Caco-2 (cell line): Measurements from ENCODE around the gene SPTBN1. TPM values are rescaled to one million over a fixed set of nuclear protein-coding genes. Genes with fewer than 3 reads are reported as not detected.

ENCODE experiments used
- BruUV-seq: library from RNA; stranded (reverse); fragments of 400-500 nt; replicated peaks from 2 replicates; lab custom pipeline; 2021; lab: Mats Ljungman, UMichigan
- CTCF ChIA-PET: fragments of 300-600 bp; sonication (Branson Sonifier 250); formaldehyde crosslinking; loops from one replicate; lab custom pipeline; 2022; ENCODE audit warnings: antibody characterized with exemption; lab: Charles Lee
- POLR2A ChIA-PET: fragments of 300-600 bp; sonication (Branson Sonifier 250); formaldehyde crosslinking; loops from one replicate; lab custom pipeline; 2022; ENCODE audit warnings: antibody characterized with exemption; lab: Charles Lee
- DNase-seq, 2 experiments: peaks; one replicate each; pipeline versions ENCODE4 v3.0.0 to v3.0.0-alpha.2; 2020 to 2022
- H3K27me3 ChIP-seq: replicated peaks from 2 replicates; pipeline ENCODE4 v1.6.0; 2011; ENCODE audit warnings: low read length; ENCODE audit not compliant: control insufficient read depth, insufficient read depth
- H3K36me3 ChIP-seq: 2 replicates; pipeline ENCODE4 v1.5.1; 2011; ENCODE audit warnings: low read length; ENCODE audit not compliant: control insufficient read depth, insufficient read depth
- H3K4me1 ChIP-seq: fragments of 250-450 bp; sonication (Bioruptor Pico); 2 replicates; pipeline ENCODE4 v1.5.1; 2020; ENCODE audit warnings: mild to moderate bottlenecking
- H3K4me3 ChIP-seq: 2 replicates; pipeline ENCODE4 v1.5.1; 2011; ENCODE audit warnings: low read depth, mild to moderate bottlenecking, control low read depth, low read length
- H3K9me3 ChIP-seq: fragments of 250-450 bp; sonication (Bioruptor Pico); 2 replicates; pipeline ENCODE4 v1.5.1; 2020; ENCODE audit warnings: mild to moderate bottlenecking, moderate library complexity
- H3K27ac Mint-ChIP-seq: one replicate; pipeline ENCODE4 v1.8.0; 2022; ENCODE audit warnings: mixed read lengths; ENCODE audit not compliant: unreplicated experiment
- H3K27me3 Mint-ChIP-seq: one replicate; pipeline ENCODE4 v1.8.0; 2022; ENCODE audit warnings: mixed read lengths; ENCODE audit not compliant: insufficient read depth, unreplicated experiment
- H3K36me3 Mint-ChIP-seq: one replicate; pipeline ENCODE4 v1.8.0; 2022; ENCODE audit warnings: mild to moderate bottlenecking, mixed read lengths; ENCODE audit not compliant: insufficient read depth, unreplicated experiment
- H3K4me1 Mint-ChIP-seq: one replicate; pipeline ENCODE4 v1.8.0; 2022; ENCODE audit warnings: low read depth, mixed read lengths; ENCODE audit not compliant: unreplicated experiment
- H3K4me3 Mint-ChIP-seq: one replicate; pipeline ENCODE4 v1.8.0; 2022; ENCODE audit warnings: mild to moderate bottlenecking, moderate library complexity, mixed read lengths; ENCODE audit not compliant: unreplicated experiment
- H3K9me3 Mint-ChIP-seq: one replicate; pipeline ENCODE4 v1.8.0; 2022; ENCODE audit warnings: mixed read lengths; ENCODE audit not compliant: unreplicated experiment
- CTCF ChIP-seq, 2 experiments: fragments of 200-600 bp in 1 of 2; IDR thresholded peaks; 1 replicate in 1 of 2; 2 replicates in 1 of 2; pipeline versions ENCODE4 v1.5.1 to v1.8.0; 2011 to 2022; ENCODE audit warnings: antibody characterized with exemption in 1 of 2, control low read depth in 1 of 2, inconsistent platforms in 1 of 2, low read depth in 1 of 2, low read length in 1 of 2, mild to moderate bottlenecking in 1 of 2, moderate library complexity in 1 of 2; ENCODE audit not compliant: insufficient read depth in 1 of 2, severe bottlenecking in 1 of 2, unreplicated experiment in 1 of 2
- intact Hi-C: fragments of 100-400 bp; cut with micrococcal nuclease; formaldehyde crosslinking; loops from one replicate; pipeline ENCODE4 v1.10.0; 2022; ENCODE audit not compliant: unreplicated experiment
- total RNA-seq: library from RNA; stranded (reverse); gene quantifications from 2 replicates; pipeline ENCODE4 v1.2.3, GENCODE V29; 2022

Gene SPTBN1
- total RNA-seq, 1 experiment from 2014 or later = 361 TPM

- Histone ChIP-seq H3K36me3 (peaks cover 2% of the 10 kb centered on the region), H3K4me1 (peaks cover 13% of the 10 kb centered on the region), H3K4me3 (no peak overlapping the region), H3K9me3 (no peaks in the 10 kb centered on the region), H3K27me3 (no peaks in the 10 kb centered on the region)
- H3K4me1 Mint-ChIP-seq = peaks cover 36% of the 10 kb centered on the region
- no peaks in the 10 kb centered on the region for H3K27me3 Mint-ChIP-seq
- CTCF ChIA-PET = interaction anchor here (0.6 kb wide), 1 partner anchor 130 kb away, joined by 3 read pairs; no protein-coding TSS in a partner anchor
- H3K27ac Mint-ChIP-seq = no peak overlapping the region
- no peak overlapping the region for H3K4me3 Mint-ChIP-seq
- intact Hi-C loops = no loop called here
- POLR2A ChIA-PET = no interaction called here
- no TSS peak for BruUV-seq
- no peak for DNase-seq
- TF ChIP-seq CTCF (IDR thresholded peaks at IDR 0.05; ENCODE audit: insufficient read depth in 1 of 2, low read depth in 1 of 2, low read length in 1 of 2, severe bottlenecking in 1 of 2, unreplicated experiment in 1 of 2) = no peak
- peaks cover 96% of the 10 kb centered on the region for H3K36me3 Mint-ChIP-seq
- no peaks in the 10 kb centered on the region for H3K9me3 Mint-ChIP-seq
These were observed 142.5 kb downstream of the SPTBN1 start for GRCh38 chr2:54598347-54599325.

- intact Hi-C loops = no loop called here
- no peaks in the 10 kb centered on the region for H3K27me3 Mint-ChIP-seq
- no peak overlapping the region for H3K4me3 Mint-ChIP-seq
- H3K36me3 Mint-ChIP-seq = peaks cover 95% of the 10 kb centered on the region
- no peak overlapping the region for H3K27ac Mint-ChIP-seq
- no peaks in the 10 kb centered on the region for H3K27me3 ChIP-seq
- peaks cover 40% of the 10 kb centered on the region for H3K4me1 Mint-ChIP-seq
- no peaks in the 10 kb centered on the region for H3K9me3 ChIP-seq
- BruUV-seq = no TSS peak
- ChIA-PET CTCF (no interaction called here), POLR2A (no interaction called here)
- peaks cover 13% of the 10 kb centered on the region for H3K4me1 ChIP-seq
- H3K4me3 ChIP-seq = no peak overlapping the region
- DNase-seq = no peak
- H3K36me3 ChIP-seq = peaks cover 2% of the 10 kb centered on the region
- H3K9me3 Mint-ChIP-seq = no peaks in the 10 kb centered on the region
- no peak for TF ChIP-seq CTCF (IDR thresholded peaks at IDR 0.05; ENCODE audit: insufficient read depth in 1 of 2, low read depth in 1 of 2, low read length in 1 of 2, severe bottlenecking in 1 of 2, unreplicated experiment in 1 of 2)
These were observed 143.2 kb downstream of the SPTBN1 start for GRCh38 chr2:54599326-54599710.

- Mint-ChIP-seq H3K4me1 (peaks cover 45% of the 10 kb centered on the region), H3K27ac (peak overlapping the region; percentile 34), H3K36me3 (peaks cover 95% of the 10 kb centered on the region), H3K27me3 (no peaks in the 10 kb centered on the region), H3K9me3 (no peaks in the 10 kb centered on the region), H3K4me3 (no peak overlapping the region)
- H3K4me3 ChIP-seq = no peak overlapping the region
- no peaks in the 10 kb centered on the region for H3K9me3 ChIP-seq
- ChIA-PET POLR2A (no interaction called here), CTCF (interaction anchor here (0.5 kb wide), 1 partner anchor 491 kb away, joined by 6 read pairs; no protein-coding TSS in a partner anchor)
- peaks cover 13% of the 10 kb centered on the region for H3K4me1 ChIP-seq
- DNase-seq = no peak
- peaks cover 2% of the 10 kb centered on the region for H3K36me3 ChIP-seq
- intact Hi-C loops = no loop called here
- TF ChIP-seq CTCF (IDR thresholded peaks at IDR 0.05; ENCODE audit: insufficient read depth in 1 of 2, low read depth in 1 of 2, low read length in 1 of 2, severe bottlenecking in 1 of 2, unreplicated experiment in 1 of 2) = no peak
- no peaks in the 10 kb centered on the region for H3K27me3 ChIP-seq
- BruUV-seq = no TSS peak
These were observed 143.8 kb downstream of the SPTBN1 start for GRCh38 chr2:54599914-54600313.
